Naive B cell (primary cell): ENCODE data around the gene CHCHD6. TPM values are rescaled to one million over a fixed set of nuclear protein-coding genes. Genes with fewer than 3 reads are reported as not detected.

Experiments
- ATAC-seq, 2 donors: fragments of 150-1000 bp; cut with Tn5 transposase; 2 replicates each; pipeline ENCODE4 v1.10.0; 2021; ENCODE audit warnings: low read depth in 2 of 2, mild to moderate bottlenecking in 2 of 2, moderate library complexity in 2 of 2
- DNase-seq: peaks from one replicate; pipeline ENCODE4 v3.0.0; 2022
- H3K27ac Mint-ChIP-seq, 6 donors: one replicate each; pipeline ENCODE4 v1.8.0; 2020 to 2022; ENCODE audit warnings: mild to moderate bottlenecking in 6 of 6, mixed read lengths in 6 of 6, moderate library complexity in 5 of 6, inconsistent platforms in 2 of 6
- H3K27me3 Mint-ChIP-seq, 3 donors: one replicate each; pipeline ENCODE4 v1.8.0; 2021 to 2022; ENCODE audit warnings: mixed read lengths in 3 of 3, mild to moderate bottlenecking in 1 of 3
- H3K36me3 Mint-ChIP-seq, 2 donors: one replicate each; pipeline ENCODE4 v1.8.0; 2020 to 2022; ENCODE audit warnings: mixed read lengths in 2 of 2, inconsistent platforms in 1 of 2, mild to moderate bottlenecking in 1 of 2
- H3K4me1 Mint-ChIP-seq, 3 donors: one replicate each; pipeline ENCODE4 v1.8.0; 2020 to 2022; ENCODE audit warnings: mixed read lengths in 3 of 3, inconsistent platforms in 1 of 3, mild to moderate bottlenecking in 1 of 3, moderate library complexity in 1 of 3
- H3K4me3 Mint-ChIP-seq, 8 donors: one replicate each; pipeline ENCODE4 v1.8.0; 2020 to 2022; ENCODE audit warnings: mild to moderate bottlenecking in 8 of 8, mixed read lengths in 8 of 8, moderate library complexity in 8 of 8, inconsistent platforms in 2 of 8
- H3K9me3 Mint-ChIP-seq, 7 donors: one replicate each; pipeline ENCODE4 v1.8.0; 2020 to 2022; ENCODE audit warnings: mixed read lengths in 7 of 7, mild to moderate bottlenecking in 5 of 7, inconsistent platforms in 2 of 7, moderate library complexity in 1 of 7
- polyA plus RNA-seq, 6 donors: library from polyadenylated mRNA; unstranded; fragments of 300-500 nt; fragmentation: Illumina TruSeq; gene quantifications; one replicate each; pipeline ENCODE4 v1.2.3, GENCODE V29; 2021; ENCODE audit warnings: low read depth in 6 of 6

The CHCHD6 gene
- polyA plus RNA-seq, 6 donors from 2014 or later: 8.7 to 16.3 (median 11.1) TPM

DNA sequence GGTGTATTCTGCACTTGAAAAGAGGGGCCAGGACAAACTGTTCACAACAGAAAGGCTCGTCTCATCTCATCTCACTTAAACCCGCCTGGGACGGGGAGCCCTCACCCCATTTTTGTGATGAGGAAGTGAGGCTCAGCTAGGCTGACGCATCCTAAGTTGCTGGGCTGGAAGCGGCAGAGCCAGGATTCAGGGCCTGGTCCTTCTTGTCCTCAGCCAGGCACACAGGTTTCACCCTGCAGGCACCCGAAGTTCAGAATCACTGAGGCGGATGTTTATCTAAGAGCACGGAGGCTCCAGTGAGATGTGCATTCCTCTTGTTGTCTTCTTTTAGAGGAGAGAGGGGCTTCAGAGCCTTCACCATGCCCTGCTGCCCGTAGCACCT, 227.8 kb downstream of the CHCHD6 start:
- Mint-ChIP-seq H3K27ac (peak overlapping the region in 1 of 6 donors; percentile 36), H3K36me3 (peaks cover 0 to 5% of the 10 kb centered on the region in 2 donors), H3K9me3 (no peaks in the 10 kb centered on the region), H3K4me3 (no peak overlapping the region), H3K4me1 (peaks cover 4 to 19% (median 6%) of the 10 kb centered on the region in 3 donors), H3K27me3 (peaks cover 0 to 11% (median 0%) of the 10 kb centered on the region in 3 donors)
- DNase-seq (no peak), ATAC-seq (no peak)

DNA sequence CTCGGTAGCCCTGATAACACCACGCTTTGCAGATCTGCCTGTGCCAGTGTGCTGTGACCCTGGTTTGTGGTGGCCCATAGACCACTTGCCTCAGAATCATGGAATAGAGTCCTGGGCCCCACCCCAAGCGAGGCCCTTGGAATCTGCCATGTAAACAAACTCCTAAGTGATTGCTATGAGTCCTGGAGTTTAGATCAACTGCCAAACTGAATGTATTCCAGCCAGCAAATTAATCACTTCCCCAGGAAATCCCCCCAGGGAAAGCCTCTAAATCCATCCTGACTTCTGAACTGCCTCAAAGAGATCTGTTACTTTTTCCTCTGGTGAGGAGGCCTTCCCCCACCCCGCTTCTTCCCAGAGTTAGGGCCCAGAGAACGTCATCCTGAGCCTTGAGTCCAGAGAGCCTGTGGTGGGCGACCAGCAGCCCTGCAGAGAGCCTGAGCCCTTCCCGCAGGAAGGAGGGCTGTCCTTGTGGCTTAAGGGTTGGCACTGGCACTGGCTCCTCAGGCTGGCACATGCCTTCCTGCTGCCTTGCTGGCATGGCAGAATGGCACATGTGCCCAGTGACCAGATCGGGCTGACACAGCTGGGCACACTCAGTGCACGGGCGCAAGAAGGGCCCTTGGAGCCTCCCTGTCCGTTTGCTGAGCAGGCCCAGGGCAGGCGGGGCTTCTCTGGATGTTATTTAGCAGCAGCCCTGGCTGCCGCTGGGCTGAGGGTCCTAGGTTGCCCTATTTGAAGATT, 228.3 kb downstream of the CHCHD6 start:
- H3K36me3 Mint-ChIP-seq: peaks cover 0 to 5% of the 10 kb centered on the region in 2 donors
- ATAC-seq: no peak
- H3K27me3 Mint-ChIP-seq: peaks cover 0 to 9% (median 0%) of the 10 kb centered on the region in 3 donors
- H3K4me3 Mint-ChIP-seq: no peak overlapping the region
- no peak overlapping the region for H3K27ac Mint-ChIP-seq
- peaks cover 0 to 14% (median 4%) of the 10 kb centered on the region in 3 donors for H3K4me1 Mint-ChIP-seq
- H3K9me3 Mint-ChIP-seq: no peaks in the 10 kb centered on the region
- DNase-seq: no peak

DNA sequence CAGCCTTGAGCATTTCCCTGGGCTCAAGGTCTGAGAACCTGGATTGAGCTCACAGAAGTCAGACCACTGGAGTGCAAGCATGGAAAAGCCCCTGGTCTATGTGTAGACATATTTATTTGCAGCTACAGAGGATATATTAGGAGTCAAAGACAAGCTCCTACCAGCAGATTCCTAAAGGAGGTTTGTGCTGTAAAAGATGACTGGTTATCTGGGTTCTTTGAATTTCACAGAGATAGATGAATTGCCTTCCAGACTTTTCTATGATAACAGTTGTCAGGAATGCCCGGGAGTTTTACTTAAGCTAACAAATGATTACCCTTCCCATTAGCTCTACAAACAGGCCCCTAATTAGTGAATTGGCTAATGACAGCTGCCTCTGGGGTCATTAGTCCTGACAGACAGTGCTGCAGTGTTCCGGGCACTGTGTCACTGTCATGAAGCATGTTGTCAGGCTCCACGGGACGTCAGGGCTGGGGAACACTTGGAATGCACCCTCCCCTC, 230.0 kb downstream of the CHCHD6 start:
- H3K4me1 Mint-ChIP-seq: peaks cover 0 to 9% (median 4%) of the 10 kb centered on the region in 3 donors
- H3K27ac Mint-ChIP-seq: no peak overlapping the region

DNA sequence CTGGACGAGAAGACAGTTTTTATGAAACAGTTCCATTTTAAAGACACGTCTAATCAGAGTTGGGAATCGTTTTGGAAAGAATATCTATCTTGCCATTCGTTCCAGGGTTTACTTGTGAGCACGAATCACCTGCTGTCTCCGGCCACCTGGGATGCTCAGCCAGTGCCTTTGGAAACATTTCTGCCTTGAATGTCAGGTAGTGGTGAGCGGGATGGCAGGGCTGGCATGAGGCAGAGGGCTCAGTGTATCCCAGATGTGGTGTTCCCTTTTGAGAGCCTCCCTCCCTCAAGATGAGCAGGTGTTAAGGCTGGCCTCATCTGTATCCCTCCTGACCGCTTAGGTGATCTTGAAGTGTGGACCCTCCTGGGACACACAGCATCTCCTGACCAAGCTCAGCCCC, 231.0 kb downstream of the CHCHD6 start:
- Mint-ChIP-seq H3K4me3 (no peak overlapping the region), H3K36me3 (peaks cover 0 to 2% of the 10 kb centered on the region in 2 donors), H3K27me3 (peaks cover 0 to 1% (median 0%) of the 10 kb centered on the region in 3 donors), H3K9me3 (no peaks in the 10 kb centered on the region), H3K4me1 (peaks cover 0 to 8% (median 0%) of the 10 kb centered on the region in 3 donors), H3K27ac (peak overlapping the region in 1 of 6 donors; percentile 56)
- no peak for DNase-seq
- no peak for ATAC-seq

More for the DNA sequence above, 230.0 kb downstream of the CHCHD6 start:
- DNase-seq (no peak), ATAC-seq (no peak)
- Mint-ChIP-seq H3K4me3 (no peak overlapping the region), H3K27me3 (peaks cover 0 to 9% (median 0%) of the 10 kb centered on the region in 3 donors), H3K9me3 (no peaks in the 10 kb centered on the region), H3K36me3 (peaks cover 0 to 5% of the 10 kb centered on the region in 2 donors)

- H3K9me3 Mint-ChIP-seq: no peaks in the 10 kb centered on the region
- no peak for ATAC-seq
- H3K4me3 Mint-ChIP-seq: no peak overlapping the region
- no peaks in the 10 kb centered on the region for H3K27me3 Mint-ChIP-seq
- no peaks in the 10 kb centered on the region for H3K36me3 Mint-ChIP-seq
- DNase-seq: no peak
- peak overlapping the region in 1 of 6 donors; percentile 66 for H3K27ac Mint-ChIP-seq
- H3K4me1 Mint-ChIP-seq: peaks cover 0 to 8% (median 0%) of the 10 kb centered on the region in 3 donors
Measured at GRCh38 chr3:126935756-126936509, 231.9 kb downstream of the CHCHD6 start.

DNA sequence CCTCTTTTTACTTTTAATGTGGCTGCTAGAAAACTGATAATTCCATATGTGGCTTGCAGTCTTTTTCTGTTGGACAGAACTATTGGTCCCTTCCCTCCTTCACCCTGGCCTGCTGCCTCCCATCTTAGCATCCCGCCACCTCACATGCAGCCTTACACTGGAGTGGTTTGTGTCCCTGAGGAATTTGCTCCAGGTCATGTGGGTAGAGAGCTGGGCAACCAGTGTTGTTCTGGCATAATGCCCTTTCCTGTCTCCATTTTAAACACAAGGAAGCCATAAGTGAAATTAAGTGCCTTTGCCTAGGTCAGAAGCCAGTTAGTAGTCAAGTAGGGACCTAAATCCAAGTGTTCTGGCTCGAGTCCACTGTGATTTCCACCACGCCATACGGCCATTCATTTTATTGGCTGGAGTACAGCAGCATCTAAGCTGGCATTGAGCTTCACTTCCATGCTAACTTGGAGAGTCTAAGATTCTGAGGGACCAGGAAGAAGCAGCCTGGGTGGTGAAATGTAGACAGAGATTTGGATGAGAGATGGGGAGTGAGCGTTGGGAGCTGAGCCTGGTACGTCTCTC, 232.9 kb downstream of the CHCHD6 start:
- DNase-seq: no peak
- Mint-ChIP-seq H3K27me3 (no peaks in the 10 kb centered on the region), H3K4me1 (peaks cover 4 to 15% (median 5%) of the 10 kb centered on the region in 3 donors), H3K9me3 (no peaks in the 10 kb centered on the region), H3K4me3 (no peak overlapping the region), H3K27ac (no peak overlapping the region), H3K36me3 (peaks cover 0 to 3% of the 10 kb centered on the region in 2 donors)
- ATAC-seq: no peak

GRCh38 chr3:126937533-126937932, 233.5 kb downstream of the CHCHD6 start:
- no peak for DNase-seq
- no peak overlapping the region for H3K4me3 Mint-ChIP-seq

GRCh38 chr3:126937973-126938372, 233.9 kb downstream of the CHCHD6 start:
- Mint-ChIP-seq H3K4me3 (no peak overlapping the region), H3K4me1 (peaks cover 11 to 22% (median 12%) of the 10 kb centered on the region in 3 donors), H3K27me3 (no peaks in the 10 kb centered on the region), H3K9me3 (no peaks in the 10 kb centered on the region), H3K27ac (no peak overlapping the region), H3K36me3 (peaks cover 0 to 12% of the 10 kb centered on the region in 2 donors)
- no peak for ATAC-seq
- DNase-seq: no peak

More at GRCh38 chr3:126937533-126937932, 233.5 kb downstream of the CHCHD6 start:
- H3K9me3 Mint-ChIP-seq: no peaks in the 10 kb centered on the region
- no peaks in the 10 kb centered on the region for H3K27me3 Mint-ChIP-seq
- H3K4me1 Mint-ChIP-seq: peaks cover 9 to 17% (median 10%) of the 10 kb centered on the region in 3 donors
- H3K27ac Mint-ChIP-seq: peak overlapping the region in 1 of 6 donors; percentile 38
- peaks cover 0 to 9% of the 10 kb centered on the region in 2 donors for H3K36me3 Mint-ChIP-seq
- no peak for ATAC-seq

GRCh38 chr3:126938520-126939337, 234.7 kb downstream of the CHCHD6 start:
- Mint-ChIP-seq H3K4me1 (peaks cover 13 to 29% (median 17%) of the 10 kb centered on the region in 3 donors), H3K36me3 (peaks cover 0 to 18% of the 10 kb centered on the region in 2 donors), H3K27me3 (no peaks in the 10 kb centered on the region), H3K27ac (peak overlapping the region in 1 of 6 donors; percentile 69), H3K9me3 (no peaks in the 10 kb centered on the region), H3K4me3 (no peak overlapping the region)
- no peak for DNase-seq
- no peak for ATAC-seq

- peaks cover 0 to 20% of the 10 kb centered on the region in 2 donors for H3K36me3 Mint-ChIP-seq
- H3K4me1 Mint-ChIP-seq: peaks cover 16 to 35% (median 21%) of the 10 kb centered on the region in 3 donors
- no peak overlapping the region for H3K4me3 Mint-ChIP-seq
- ATAC-seq (no peak), DNase-seq (no peak)
- H3K27ac Mint-ChIP-seq: no peak overlapping the region
- H3K9me3 Mint-ChIP-seq: no peaks in the 10 kb centered on the region
- H3K27me3 Mint-ChIP-seq: no peaks in the 10 kb centered on the region
Measured at GRCh38 chr3:126939338-126939718, 235.3 kb downstream of the CHCHD6 start.

DNA sequence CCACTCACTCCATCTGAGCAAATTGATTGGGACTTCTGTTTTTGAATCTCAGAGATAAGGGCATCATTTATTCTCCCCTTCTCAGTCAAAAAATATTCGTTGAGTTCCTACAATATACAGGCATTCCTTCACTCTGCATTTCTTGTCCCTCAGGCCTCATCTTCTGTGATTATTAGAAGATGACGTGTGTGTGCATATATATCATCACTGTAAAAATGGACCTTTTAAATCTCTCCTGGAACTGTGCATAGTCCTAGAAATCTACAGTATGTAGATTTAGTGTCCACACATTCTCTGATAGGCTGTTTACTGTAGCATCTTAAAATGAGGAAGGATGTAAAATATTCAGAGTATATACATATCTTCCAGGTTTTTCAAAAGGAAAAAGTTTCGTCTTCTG, 235.7 kb downstream of the CHCHD6 start:
- Mint-ChIP-seq H3K27me3 (no peaks in the 10 kb centered on the region), H3K36me3 (peaks cover 0 to 20% of the 10 kb centered on the region in 2 donors), H3K4me1 (peaks cover 16 to 39% (median 25%) of the 10 kb centered on the region in 3 donors), H3K4me3 (no peak overlapping the region), H3K27ac (no peak overlapping the region), H3K9me3 (no peaks in the 10 kb centered on the region)
- DNase-seq: no peak
- no peak for ATAC-seq

GRCh38 chr3:126941721-126942270, 237.8 kb downstream of the CHCHD6 start:
- no peak overlapping the region for H3K4me3 Mint-ChIP-seq
- ATAC-seq (no peak), DNase-seq (no peak)
- H3K27me3 Mint-ChIP-seq: no peaks in the 10 kb centered on the region
- peaks cover 0 to 20% of the 10 kb centered on the region in 2 donors for H3K36me3 Mint-ChIP-seq
- H3K4me1 Mint-ChIP-seq: peaks cover 16 to 45% (median 30%) of the 10 kb centered on the region in 3 donors
- H3K9me3 Mint-ChIP-seq: no peaks in the 10 kb centered on the region
- peak overlapping the region in 2 of 6 donors; percentile 18 to 50 for H3K27ac Mint-ChIP-seq
